K562 (cell line): ENCODE measurements around the gene ST6GALNAC3. TPM values are rescaled to one million over a fixed set of nuclear protein-coding genes. Genes with fewer than 3 reads are reported as not detected.

ENCODE experiments used
- ATAC-seq: fragments of 200-7000 bp; cut with Tn5 transposase; 3 replicates; pipeline ENCODE4 v1.9.1; 2020; ENCODE audit warnings: moderate library complexity
- BruUV-seq: library from RNA; stranded (reverse); fragments of 400-500 nt; replicated peaks from 2 replicates; lab custom pipeline; 2021; lab: Mats Ljungman, UMichigan
- CTCF ChIA-PET: fragments of 300-600 bp; formaldehyde crosslinking; extraction: SDS; loops from one replicate; lab custom pipeline; 2021; ENCODE audit warnings: low intra/inter-chr PET ratio; lab: Yijun Ruan, JAX
- POLR2A ChIA-PET: fragments of 300-600, 350-650 bp; sonication (Branson Sonifier 250); formaldehyde crosslinking; extraction: SDS; loops from one replicate; lab custom pipeline; 2021; ENCODE audit warnings: antibody characterized with exemption, inconsistent platforms; lab: Yijun Ruan, JAX
- DNase-seq, 4 experiments: peaks; one replicate each; pipeline versions ENCODE4 v3.0.0 to v3.0.0-alpha.2; 2011 to 2018; ENCODE audit warnings: low spot score in 3 of 4, mixed read lengths in 3 of 4; ENCODE audit errors: extremely low read depth in 1 of 4
- FAIRE-seq: peaks from 2 replicates; lab custom pipeline; 2011; peaks lifted over from hg19 to GRCh38; lab: Jason Lieb, UNC
- H2AFZ ChIP-seq: 2 replicates; pipeline ENCODE4 v1.6.0; 2011; ENCODE audit warnings: low read depth, low read length, control low read depth, inconsistent platforms
- H3K27ac ChIP-seq: fragments of 200-600 bp; 3 replicates; pipeline ENCODE4 v1.8.0; 2011; ENCODE audit warnings: low read depth, mild to moderate bottlenecking, control low read depth, inconsistent platforms, low read length, moderate library complexity, mixed read lengths; ENCODE audit errors: extremely low read depth
- H3K27me3 ChIP-seq, 2 experiments: fragments of 300-600 bp in 1 of 2; 2 replicates in 1 of 2; 3 replicates in 1 of 2; pipeline versions ENCODE4 v1.6.0 to v1.8.0; 2011; ENCODE audit warnings: inconsistent platforms in 2 of 2, low read length in 2 of 2, mild to moderate bottlenecking in 1 of 2, mixed read lengths in 1 of 2, moderate library complexity in 1 of 2; ENCODE audit not compliant: control insufficient read depth in 2 of 2, insufficient read depth in 2 of 2
- H3K36me3 ChIP-seq: fragments of 300-600 bp; 3 replicates; pipeline ENCODE4 v1.8.0; 2011; ENCODE audit warnings: mild to moderate bottlenecking, low read length, inconsistent platforms; ENCODE audit not compliant: control insufficient read depth, insufficient read depth
- H3K4me1 ChIP-seq, 2 experiments: fragments of 200-600 bp in 1 of 2; replicated peaks in 1 of 2; 2 replicates in 1 of 2; 3 replicates in 1 of 2; pipeline versions ENCODE4 v1.5.1 to v1.8.0; 2011; ENCODE audit warnings: inconsistent platforms in 2 of 2, low read length in 2 of 2, mild to moderate bottlenecking in 1 of 2, mixed read lengths in 1 of 2, moderate library complexity in 1 of 2; ENCODE audit not compliant: control insufficient read depth in 2 of 2, insufficient read depth in 2 of 2
- H3K4me2 ChIP-seq: 2 replicates; pipeline ENCODE4 v1.6.1; 2011; ENCODE audit warnings: low read length, control low read depth, inconsistent platforms, mixed read lengths; ENCODE audit not compliant: insufficient read depth
- H3K4me3 ChIP-seq: fragments of 200-600 bp; sonication (generic), shearing (Covaris generic); 2 replicates; pipeline ENCODE4 v1.5.1; 2016; ENCODE audit warnings: control low read depth, inconsistent platforms
- H3K79me2 ChIP-seq: fragments of 200-600 bp; 3 replicates; pipeline ENCODE4 v1.8.0; 2011; ENCODE audit warnings: low read length, inconsistent platforms; ENCODE audit not compliant: control insufficient read depth, insufficient read depth
- H3K9ac ChIP-seq, 2 experiments: 2 replicates each; pipeline versions ENCODE4 v1.6.0 to v1.6.1; 2011; ENCODE audit warnings: low read depth in 2 of 2, low read length in 2 of 2, control low read depth in 1 of 2, inconsistent platforms in 1 of 2, mild to moderate bottlenecking in 1 of 2, mixed read lengths in 1 of 2; ENCODE audit not compliant: insufficient read depth in 1 of 2
- H3K9me1 ChIP-seq: one replicate; pipeline ENCODE4 v1.6.0; 2011; ENCODE audit warnings: inconsistent platforms, mild to moderate bottlenecking, low read length, moderate library complexity; ENCODE audit not compliant: control insufficient read depth, insufficient read depth
- H3K9me3 ChIP-seq: replicated peaks from 2 replicates; pipeline ENCODE4 v1.5.1; 2011; ENCODE audit warnings: low read depth, low read length, inconsistent platforms; ENCODE audit not compliant: control insufficient read depth, insufficient read depth
- H4K20me1 ChIP-seq: replicated peaks from 2 replicates; pipeline ENCODE4 v1.6.1; 2011; ENCODE audit warnings: low read length, inconsistent platforms, mixed read lengths; ENCODE audit not compliant: control insufficient read depth, insufficient read depth
- EGR1 ChIP-seq: fragments of 450-650 bp; conservative IDR thresholded peaks from 2 replicates; pipeline ENCODE4 v1.6.1; 2017; ENCODE audit warnings: mild to moderate bottlenecking
- KLF6 ChIP-seq: fragments of 250-450 bp; sonication (Bioruptor Pico); IDR thresholded peaks from 2 replicates; pipeline ENCODE4 v1.4.0; 2020; ENCODE audit warnings: mild to moderate bottlenecking, moderate library complexity, borderline replicate concordance
- REST ChIP-seq, 2 experiments: fragments of 450-650 bp; formaldehyde crosslinking in 1 of 2; IDR thresholded peaks; 2 replicates each; pipeline versions ENCODE4 v1.4.0 to v1.6.1; 2014 to 2020; ENCODE audit warnings: mild to moderate bottlenecking in 2 of 2, borderline replicate concordance in 1 of 2, low read depth in 1 of 2
- SMAD1 ChIP-seq: fragments of 150-350 bp; IDR thresholded peaks from 2 replicates; pipeline ENCODE4 v1.6.1; 2014; ENCODE audit warnings: low read length, low read depth; ENCODE audit not compliant: partially characterized antibody
- ZNF134 ChIP-seq: fragments of 250-450 bp; sonication (Bioruptor Pico); conservative IDR thresholded peaks from 2 replicates; pipeline ENCODE4 v1.4.0; 2020
- WGBS: fragments of 100-300 bp; shearing (Covaris generic); methylation state at CpG from one replicate; pipeline ENCODE4 v1.1.6; 2016; ENCODE audit warnings: low coverage, mixed read lengths; ENCODE audit not compliant: insufficient coverage; ENCODE audit errors: missing lambda C conversion rate; 5-methylcytosine and 5-hydroxymethylcytosine counted together
- in situ Hi-C: fragments of 300-500 bp; cut with MboI; formaldehyde crosslinking; loops from 4 replicates; pipeline ENCODE4 v1.15.0; 2018; ENCODE audit warnings: inconsistent platforms, mixed read lengths
- intact Hi-C: fragments of 100-400 bp; cut with micrococcal nuclease; formaldehyde crosslinking; loops from 2 replicates; pipeline ENCODE4 v1.14.2; 2022
- polyA plus RNA-seq, 8 experiments: library from polyadenylated mRNA; depleted of rRNA in 4 of 8; stranded (reverse) in 5 of 8; unstranded in 3 of 8; fragments of >200 nt; fragmentation: Nextera tagmentation in 2 of 8; fragmentation: Illumina TruSeq in 1 of 8; extraction: Ambion mirVana in 2 of 8; extraction: Trizol in 1 of 8; gene quantifications; 2 replicates each; pipeline versions ENCODE4 v1.2.1 to v1.2.3, GENCODE V29; 2011 to 2014; ENCODE audit warnings: inconsistent platforms in 1 of 8, missing spikeins in 1 of 8
- total RNA-seq, 7 experiments: library from RNA; depleted of rRNA in 6 of 7; stranded (reverse); fragments of >200 nt in 6 of 7; fragmentation: Illumina TruSeq in 2 of 7; extraction: Trizol in 2 of 7; gene quantifications; 2 replicates each; pipeline versions ENCODE4 v1.2.1 to v1.2.3, GENCODE V29; 2011 to 2021; ENCODE audit warnings: low replicate concordance in 1 of 7

Gene ST6GALNAC3
- total and polyA plus RNA-seq, 9 of the 15 experiments (the other 6 are each of a cell fraction or from before 2014, with no cell fraction given), result 0.04 to 0.29 (median 0.18) TPM; not detected in 6

- POLR2A ChIA-PET, result no interaction called here
- H3K27ac ChIP-seq, result no peak overlapping the region
- no TSS peak for BruUV-seq
- CTCF ChIA-PET, result no interaction called here
- no peaks in the 10 kb centered on the region for H3K27me3 ChIP-seq
- H3K9me1 ChIP-seq, result no peaks in the 10 kb centered on the region
- ATAC-seq (no peak), FAIRE-seq (no peak), DNase-seq (no peak)
- 0% methylated on average over 2 of the region's 2 CpGs for WGBS
- H3K4me2 ChIP-seq, result no peak overlapping the region
- H3K79me2 ChIP-seq, result no peaks in the 10 kb centered on the region
- H3K36me3 ChIP-seq, result no peaks in the 10 kb centered on the region
- H3K9ac ChIP-seq, result no peak overlapping the region
- in situ Hi-C loops, result no loop called here
- H2AFZ ChIP-seq, result no peak overlapping the region
- no peak overlapping the region for H3K4me3 ChIP-seq
- no peaks in the 10 kb centered on the region for H3K9me3 ChIP-seq
- no peaks in the 10 kb centered on the region for H4K20me1 ChIP-seq
- TF ChIP-seq EGR1 (no peak), SMAD1 (no peak), KLF6 (CRISPR knock-in tag) (no peak), ZNF134 (CRISPR knock-in tag) (no peak)
- TF ChIP-seq, all 486 proteins: peak for 0
- H3K4me1 ChIP-seq, result no peaks in the 10 kb centered on the region
- intact Hi-C loops, result no loop called here
Measured at GRCh38 chr1:76317299-76317900, 242.9 kb downstream of the ST6GALNAC3 start.

DNA sequence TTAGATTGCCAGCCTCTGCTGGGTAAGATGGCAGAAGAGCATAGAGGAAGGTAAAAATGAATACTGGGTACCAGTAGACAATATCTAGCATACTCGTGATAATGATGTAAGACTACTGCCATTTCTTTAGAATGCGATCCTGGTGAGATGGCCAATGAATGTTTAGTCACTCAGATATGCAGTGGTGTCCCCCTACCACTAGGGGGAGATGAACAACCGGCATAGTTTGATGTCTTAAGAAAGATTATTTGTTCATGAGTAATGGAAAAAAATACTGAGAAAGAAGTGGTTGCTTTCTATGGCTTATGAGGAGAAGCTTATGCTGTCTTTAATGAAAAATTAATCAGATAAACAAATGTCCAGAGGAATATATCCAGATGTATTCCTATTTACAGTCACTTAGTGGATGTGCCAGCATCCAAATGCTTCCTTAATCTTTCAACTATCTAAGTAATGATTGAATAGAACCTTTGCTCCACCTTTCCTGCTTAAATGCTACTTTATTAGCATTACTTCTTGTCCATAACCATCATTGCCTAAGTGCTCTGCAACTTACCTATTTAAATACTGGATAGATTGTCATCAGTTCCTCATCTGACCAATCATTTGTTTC lies 256.6 kb downstream of the ST6GALNAC3 start:
- H2AFZ ChIP-seq, result no peak overlapping the region
- H3K4me1 ChIP-seq, result no peaks in the 10 kb centered on the region
- ChIA-PET CTCF (no interaction called here), POLR2A (no interaction called here)
- H3K27me3 ChIP-seq, result no peaks in the 10 kb centered on the region
- no peak overlapping the region for H3K27ac ChIP-seq
- no peak overlapping the region for H3K4me3 ChIP-seq
- 3% methylated on average over 3 of the region's 3 CpGs for WGBS
- H3K9ac ChIP-seq, result no peak overlapping the region
- no peak for FAIRE-seq
- DNase-seq, result peak; percentile 31 to 53 (median 46)
- peak; percentile 77; the same call in 2 of the 3 replicates for ATAC-seq
- H4K20me1 ChIP-seq, result no peaks in the 10 kb centered on the region
- no peaks in the 10 kb centered on the region for H3K36me3 ChIP-seq
- in situ Hi-C loops (no loop called here), intact Hi-C loops (loop anchor here (10.0 kb wide), 1 partner anchor 794 kb away; no protein-coding TSS in a partner anchor)
- BruUV-seq, result no TSS peak
- no peak overlapping the region for H3K4me2 ChIP-seq
- no peaks in the 10 kb centered on the region for H3K9me3 ChIP-seq
- no peaks in the 10 kb centered on the region for H3K79me2 ChIP-seq
- H3K9me1 ChIP-seq, result no peaks in the 10 kb centered on the region
- TF ChIP-seq REST (IDR thresholded peaks at IDR 0.05; ENCODE audit: borderline replicate concordance) (peak; percentile 17; the same call in 1 of the 2 replicates), REST (CRISPR knock-in tag; IDR thresholded peaks at IDR 0.05; ENCODE audit: low read depth) (no peak)
